A549 (cell line): ENCODE measurements around the gene SNAP25.

Source experiments
- CEBPB ChIP-seq, 2 experiments: fragments of >200 bp in 1 of 2; sonication (Bioruptor Twin) in 1 of 2; formaldehyde crosslinking in 1 of 2; IDR thresholded peaks; 2 replicates each; pipeline ENCODE4 v1.6.1; 2012 to 2016
- EP300 ChIP-seq, 2 experiments: fragments of >200 bp; sonication (Bioruptor Twin); formaldehyde crosslinking; IDR thresholded peaks; 2 replicates in 1 of 2; 3 replicates in 1 of 2; pipeline ENCODE4 v1.6.1; 2016 to 2017
- ESRRA ChIP-seq: fragments of 150-350 bp; IDR thresholded peaks from 2 replicates; pipeline ENCODE4 v1.6.1; 2014; ENCODE audit warnings: mild to moderate bottlenecking, low read length, borderline replicate concordance
- GATA3 ChIP-seq: IDR thresholded peaks from 2 replicates; pipeline ENCODE4 v1.6.1; 2012; ENCODE audit warnings: borderline replicate concordance
- JUNB ChIP-seq: fragments of >200 bp; sonication (Bioruptor Twin); formaldehyde crosslinking; IDR thresholded peaks from 2 replicates; pipeline ENCODE4 v1.6.1; 2016
- NR3C1 ChIP-seq: fragments of >200 bp; sonication (Bioruptor Twin); formaldehyde crosslinking; IDR thresholded peaks from 3 replicates; pipeline ENCODE4 v1.6.1; 2017
- POLR2A ChIP-seq: IDR thresholded peaks from 2 replicates; pipeline ENCODE4 v1.6.1; 2012; ENCODE audit warnings: mild to moderate bottlenecking, low read length
- RAD21 ChIP-seq, 2 experiments: fragments of >200 bp in 1 of 2; sonication (Bioruptor Twin) in 1 of 2; formaldehyde crosslinking in 1 of 2; IDR thresholded peaks in 1 of 2; conservative IDR thresholded peaks in 1 of 2; 2 replicates in 1 of 2; 3 replicates in 1 of 2; pipeline ENCODE4 v1.6.1; 2012 to 2018; ENCODE audit warnings: inconsistent platforms in 1 of 2
- RFX5 ChIP-seq: fragments of 450-650 bp; IDR thresholded peaks from 2 replicates; pipeline ENCODE4 v1.7.1; 2014; ENCODE audit warnings: antibody characterized with exemption, mild to moderate bottlenecking, moderate library complexity
- SREBF2 ChIP-seq: fragments of 450-650 bp; IDR thresholded peaks from 2 replicates; pipeline ENCODE4 v1.6.1; 2014; ENCODE audit warnings: mild to moderate bottlenecking, moderate library complexity
- TF ChIP-seq, protein P1 (sequence below): fragments of >200 bp; sonication (Bioruptor Twin); formaldehyde crosslinking; IDR thresholded peaks from 3 replicates; pipeline ENCODE4 v1.5.1; 2016
- TF ChIP-seq, protein P2 (sequence below): IDR thresholded peaks from 2 replicates; pipeline ENCODE4 v1.6.1; 2012; ENCODE audit warnings: low read depth, borderline replicate concordance
- TF ChIP-seq, protein P3 (sequence below): IDR thresholded peaks from 2 replicates; pipeline ENCODE4 v1.6.1; 2012
- TF ChIP-seq, protein P4 (sequence below): IDR thresholded peaks from 2 replicates; pipeline ENCODE4 v1.6.1; 2012

DNA sequence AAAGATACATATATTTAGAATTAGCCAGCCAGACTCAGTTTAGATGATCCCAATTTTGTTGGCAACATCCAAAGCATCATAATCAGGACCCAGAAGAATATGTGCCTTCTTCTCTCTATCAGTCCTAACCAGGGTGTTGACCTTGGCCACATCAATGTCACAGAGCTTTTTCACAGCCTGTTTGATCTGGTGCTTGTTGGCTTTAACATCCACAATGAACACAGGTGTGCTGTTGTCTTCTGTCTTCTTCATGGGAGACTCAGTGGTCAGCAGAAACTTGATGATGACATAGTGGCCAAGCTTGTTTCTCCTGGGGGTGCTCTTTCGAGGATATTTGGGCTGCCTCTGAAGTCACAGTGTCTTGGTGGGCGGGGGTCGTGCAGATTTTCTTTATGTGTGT lies 130.5 kb downstream of the SNAP25 start:
- TF ChIP-seq POLR2A (no peak), ESRRA (no peak), GATA3 (no peak), CEBPB (IDR thresholded peaks at IDR 0.05) (no peak), NR3C1 (no peak), SREBF2 (no peak), EP300 (IDR thresholded peaks at IDR 0.05) (no peak), JUNB (no peak), RAD21 (conservative IDR thresholded peaks at IDR 0.05 in 1 of 2, IDR thresholded peaks at IDR 0.05 in 1 of 2) (no peak), RFX5 (no peak)
- TF ChIP-seq, protein P1, sequence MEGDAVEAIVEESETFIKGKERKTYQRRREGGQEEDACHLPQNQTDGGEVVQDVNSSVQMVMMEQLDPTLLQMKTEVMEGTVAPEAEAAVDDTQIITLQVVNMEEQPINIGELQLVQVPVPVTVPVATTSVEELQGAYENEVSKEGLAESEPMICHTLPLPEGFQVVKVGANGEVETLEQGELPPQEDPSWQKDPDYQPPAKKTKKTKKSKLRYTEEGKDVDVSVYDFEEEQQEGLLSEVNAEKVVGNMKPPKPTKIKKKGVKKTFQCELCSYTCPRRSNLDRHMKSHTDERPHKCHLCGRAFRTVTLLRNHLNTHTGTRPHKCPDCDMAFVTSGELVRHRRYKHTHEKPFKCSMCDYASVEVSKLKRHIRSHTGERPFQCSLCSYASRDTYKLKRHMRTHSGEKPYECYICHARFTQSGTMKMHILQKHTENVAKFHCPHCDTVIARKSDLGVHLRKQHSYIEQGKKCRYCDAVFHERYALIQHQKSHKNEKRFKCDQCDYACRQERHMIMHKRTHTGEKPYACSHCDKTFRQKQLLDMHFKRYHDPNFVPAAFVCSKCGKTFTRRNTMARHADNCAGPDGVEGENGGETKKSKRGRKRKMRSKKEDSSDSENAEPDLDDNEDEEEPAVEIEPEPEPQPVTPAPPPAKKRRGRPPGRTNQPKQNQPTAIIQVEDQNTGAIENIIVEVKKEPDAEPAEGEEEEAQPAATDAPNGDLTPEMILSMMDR: no peak
- TF ChIP-seq, protein P2, sequence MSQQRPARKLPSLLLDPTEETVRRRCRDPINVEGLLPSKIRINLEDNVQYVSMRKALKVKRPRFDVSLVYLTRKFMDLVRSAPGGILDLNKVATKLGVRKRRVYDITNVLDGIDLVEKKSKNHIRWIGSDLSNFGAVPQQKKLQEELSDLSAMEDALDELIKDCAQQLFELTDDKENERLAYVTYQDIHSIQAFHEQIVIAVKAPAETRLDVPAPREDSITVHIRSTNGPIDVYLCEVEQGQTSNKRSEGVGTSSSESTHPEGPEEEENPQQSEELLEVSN: no peak
- TF ChIP-seq, protein P3, sequence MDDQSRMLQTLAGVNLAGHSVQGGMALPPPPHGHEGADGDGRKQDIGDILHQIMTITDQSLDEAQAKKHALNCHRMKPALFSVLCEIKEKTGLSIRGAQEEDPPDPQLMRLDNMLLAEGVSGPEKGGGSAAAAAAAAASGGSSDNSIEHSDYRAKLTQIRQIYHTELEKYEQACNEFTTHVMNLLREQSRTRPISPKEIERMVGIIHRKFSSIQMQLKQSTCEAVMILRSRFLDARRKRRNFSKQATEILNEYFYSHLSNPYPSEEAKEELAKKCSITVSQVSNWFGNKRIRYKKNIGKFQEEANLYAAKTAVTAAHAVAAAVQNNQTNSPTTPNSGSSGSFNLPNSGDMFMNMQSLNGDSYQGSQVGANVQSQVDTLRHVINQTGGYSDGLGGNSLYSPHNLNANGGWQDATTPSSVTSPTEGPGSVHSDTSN: no peak
- TF ChIP-seq, protein P4, sequence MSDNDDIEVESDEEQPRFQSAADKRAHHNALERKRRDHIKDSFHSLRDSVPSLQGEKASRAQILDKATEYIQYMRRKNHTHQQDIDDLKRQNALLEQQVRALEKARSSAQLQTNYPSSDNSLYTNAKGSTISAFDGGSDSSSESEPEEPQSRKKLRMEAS: no peak
